ENCODE measurements around the gene GABRB1.

Gene GABRB1

DNA sequence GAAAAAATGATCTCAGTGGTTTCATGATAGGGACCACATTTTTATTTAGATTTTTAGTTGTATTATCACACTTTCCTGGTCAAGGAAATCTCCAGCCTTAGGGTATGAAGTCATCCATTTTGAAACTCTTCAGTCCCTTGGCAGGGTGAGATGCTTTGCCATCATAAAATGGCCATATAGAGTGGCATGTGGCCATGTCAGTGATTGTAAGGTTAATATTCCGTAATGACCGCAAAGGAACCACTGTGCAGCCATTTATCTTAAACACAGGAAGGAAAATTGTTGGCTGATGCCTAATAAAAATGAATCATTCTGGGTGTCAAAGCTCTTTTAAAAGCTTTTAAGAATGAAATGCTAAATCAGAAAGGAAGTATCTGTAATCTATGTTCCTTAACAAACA lies 396.6 kb downstream of the GABRB1 start:
- no peaks in the 10 kb centered on the region for H3K27me3 ChIP-seq
- no peaks in the 10 kb centered on the region for H3K4me1 ChIP-seq
- H4K20me1 ChIP-seq: no peaks in the 10 kb centered on the region
- H3K9ac ChIP-seq: no peak overlapping the region
- no peak for TF ChIP-seq Cebpa-rat (IDR thresholded peaks at IDR 0.05)
- no peak overlapping the region for H3K27ac ChIP-seq
- H3K9me3 ChIP-seq: no peaks in the 10 kb centered on the region
- no peak overlapping the region for H3K4me2 ChIP-seq
- no peak overlapping the region for H3K4me3 ChIP-seq
- no peaks in the 10 kb centered on the region for H3K36me3 ChIP-seq

DNA sequence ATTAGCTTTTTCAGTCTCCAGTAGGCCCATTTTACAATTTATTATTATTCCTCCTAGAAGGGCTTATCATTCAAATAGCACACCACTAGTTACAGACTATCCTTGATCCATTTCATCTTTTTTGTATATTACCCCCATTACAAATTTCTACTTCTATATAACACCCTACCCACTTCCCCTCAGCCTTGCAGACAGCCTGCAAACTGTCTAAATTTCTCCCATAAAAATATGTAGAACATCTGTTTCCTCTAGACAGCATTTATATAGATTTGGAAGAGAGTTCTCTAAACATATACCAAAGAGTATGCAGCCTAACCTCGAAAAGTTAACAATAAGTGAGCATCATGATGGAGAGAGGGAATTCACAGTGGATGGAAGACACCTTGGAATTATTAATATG lies 401.4 kb downstream of the GABRB1 start:
- Histone ChIP-seq H3K9ac (no peak overlapping the region), H3K9me3 (no peaks in the 10 kb centered on the region), H3K27ac (no peak overlapping the region), H4K20me1 (no peaks in the 10 kb centered on the region), H3K27me3 (no peaks in the 10 kb centered on the region), H3K4me1 (no peaks in the 10 kb centered on the region), H3K36me3 (no peaks in the 10 kb centered on the region), H3K4me2 (no peak overlapping the region), H3K4me3 (no peak overlapping the region)
- TF ChIP-seq Cebpa-rat (IDR thresholded peaks at IDR 0.05): no peak

DNA sequence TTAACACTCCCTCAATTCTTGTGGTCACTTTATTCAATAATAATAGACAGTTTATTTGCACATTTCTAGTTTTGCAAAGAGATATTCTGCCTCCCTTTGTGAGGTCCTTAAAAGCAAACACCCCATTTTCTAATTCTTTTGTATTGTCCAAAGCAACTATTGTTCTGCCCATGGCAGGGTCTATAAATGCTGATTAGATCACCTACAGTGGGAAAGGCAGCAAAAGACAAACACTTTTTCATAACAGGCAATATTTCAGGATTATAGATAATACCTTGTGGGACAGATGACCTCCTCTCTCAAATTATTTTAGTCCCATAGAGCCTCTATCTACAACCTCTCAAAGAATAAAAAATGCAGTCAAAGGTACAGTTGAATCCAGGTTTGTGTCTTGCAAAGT lies 403.6 kb downstream of the GABRB1 start:
- H3K4me1 ChIP-seq: no peaks in the 10 kb centered on the region
- H3K4me2 ChIP-seq: no peak overlapping the region
- no peak overlapping the region for H3K4me3 ChIP-seq
- no peaks in the 10 kb centered on the region for H4K20me1 ChIP-seq
- no peak overlapping the region for H3K27ac ChIP-seq
- no peak for TF ChIP-seq Cebpa-rat (IDR thresholded peaks at IDR 0.05)
- no peaks in the 10 kb centered on the region for H3K9me3 ChIP-seq
- no peaks in the 10 kb centered on the region for H3K36me3 ChIP-seq
- H3K27me3 ChIP-seq: no peaks in the 10 kb centered on the region
- H3K9ac ChIP-seq: no peak overlapping the region

DNA sequence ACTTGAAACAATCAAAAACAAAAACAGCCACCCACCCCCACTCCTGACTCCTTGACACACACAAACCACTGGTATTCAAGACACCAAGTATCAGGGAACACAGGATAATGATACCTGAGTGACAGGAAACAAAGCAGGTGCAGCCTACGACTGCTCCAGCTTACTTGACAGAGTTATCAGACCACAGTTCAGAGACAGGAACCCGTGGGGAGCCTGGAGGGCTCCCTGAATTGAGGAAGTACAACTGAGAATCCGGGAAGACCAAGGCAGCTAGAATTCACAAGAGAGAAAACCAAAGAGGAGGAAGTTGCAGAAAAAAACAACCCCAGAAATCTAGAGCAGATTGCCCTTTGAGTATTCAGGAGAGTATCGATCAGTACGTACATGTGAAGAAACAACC lies 411.6 kb downstream of the GABRB1 start:
- Histone ChIP-seq H3K4me1 (peaks cover 20% of the 10 kb centered on the region), H3K4me2 (peak overlapping the region; percentile 59), H4K20me1 (no peaks in the 10 kb centered on the region), H3K27me3 (no peaks in the 10 kb centered on the region), H3K4me3 (no peak overlapping the region), H3K36me3 (no peaks in the 10 kb centered on the region), H3K27ac (no peak overlapping the region), H3K9me3 (no peaks in the 10 kb centered on the region), H3K9ac (no peak overlapping the region)
- TF ChIP-seq Cebpa-rat (IDR thresholded peaks at IDR 0.05): no peak

DNA sequence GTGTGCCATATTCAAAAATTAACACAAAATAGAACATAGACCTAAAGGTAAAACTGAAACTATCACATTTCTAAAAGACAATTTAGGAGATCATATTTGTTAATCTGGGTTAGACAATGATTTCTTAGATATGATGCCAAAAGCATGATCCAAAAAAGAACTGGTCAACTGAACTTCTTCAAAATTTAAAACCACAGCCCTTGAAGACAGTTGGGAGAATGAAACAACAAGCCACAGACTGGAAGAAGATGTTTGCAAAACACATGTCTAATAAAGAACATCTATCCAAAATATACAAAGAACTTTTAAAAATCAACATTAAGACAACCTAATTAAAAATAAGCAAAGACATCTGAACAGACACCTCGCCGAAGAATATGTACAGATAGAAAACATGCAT lies 412.7 kb downstream of the GABRB1 start:
- Histone ChIP-seq H3K4me1 (peaks cover 20% of the 10 kb centered on the region), H4K20me1 (no peaks in the 10 kb centered on the region), H3K4me3 (no peak overlapping the region), H3K27me3 (no peaks in the 10 kb centered on the region), H3K9me3 (no peaks in the 10 kb centered on the region), H3K9ac (no peak overlapping the region), H3K27ac (no peak overlapping the region), H3K36me3 (no peaks in the 10 kb centered on the region), H3K4me2 (peak overlapping the region; percentile 59)
- TF ChIP-seq Cebpa-rat (IDR thresholded peaks at IDR 0.05): no peak

DNA sequence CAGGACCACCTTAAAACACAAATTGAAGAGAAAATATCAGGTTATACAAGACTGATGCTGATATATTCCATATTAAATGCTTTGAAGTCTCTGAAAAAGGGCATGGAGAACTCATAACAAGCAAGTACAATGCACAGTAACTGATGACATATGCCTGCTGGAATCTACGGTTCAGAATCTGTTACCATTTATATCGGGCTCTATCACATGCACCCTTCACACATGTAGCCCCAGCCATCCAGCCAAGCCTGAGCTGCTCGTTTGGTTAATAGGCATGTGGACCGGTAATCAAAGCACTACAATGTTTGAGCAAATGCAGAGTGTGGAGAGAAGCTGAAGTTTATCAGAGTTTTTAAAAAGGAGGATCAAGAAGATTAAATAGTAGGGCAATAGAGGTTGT lies 420.3 kb downstream of the GABRB1 start:
- Histone ChIP-seq H3K27ac (no peak overlapping the region), H3K9me3 (no peaks in the 10 kb centered on the region), H3K9ac (no peak overlapping the region), H3K36me3 (peaks cover 34% of the 10 kb centered on the region), H4K20me1 (no peaks in the 10 kb centered on the region), H3K4me3 (no peak overlapping the region), H3K4me1 (no peaks in the 10 kb centered on the region), H3K4me2 (no peak overlapping the region), H3K27me3 (no peaks in the 10 kb centered on the region)
- no peak for TF ChIP-seq Cebpa-rat (IDR thresholded peaks at IDR 0.05)

DNA sequence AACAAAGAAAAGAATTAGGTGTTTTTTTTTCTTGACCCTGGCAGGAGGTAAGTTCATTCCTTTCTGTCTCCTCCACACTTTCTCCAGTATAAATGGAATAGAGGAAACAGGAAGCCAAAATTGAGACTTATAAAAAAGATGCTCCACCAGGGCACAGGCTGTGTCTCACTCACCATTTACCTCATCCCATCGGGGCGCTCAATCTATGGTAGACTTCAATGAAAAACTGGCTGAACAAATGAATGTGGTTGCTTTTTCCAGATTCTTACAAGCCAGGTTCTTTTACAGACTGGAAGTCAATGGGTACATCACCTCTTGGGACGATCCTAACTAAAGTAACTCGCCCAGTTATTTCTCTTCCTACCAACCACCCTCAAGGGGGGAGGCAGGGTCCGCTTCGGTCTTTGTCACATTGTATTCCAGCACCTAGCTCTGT lies 431.4 kb downstream of the GABRB1 start:
- Histone ChIP-seq H3K27me3 (no peaks in the 10 kb centered on the region), H3K27ac (peak overlapping the region; percentile 89), H3K4me3 (peak overlapping the region; percentile 92), H3K36me3 (no peaks in the 10 kb centered on the region), H3K9ac (peak overlapping the region; percentile 85), H3K9me3 (no peaks in the 10 kb centered on the region), H3K4me2 (peak overlapping the region; percentile 92), H3K4me1 (peaks cover 30% of the 10 kb centered on the region), H4K20me1 (no peaks in the 10 kb centered on the region)
- TF ChIP-seq Cebpa-rat (IDR thresholded peaks at IDR 0.05): no peak

DNA sequence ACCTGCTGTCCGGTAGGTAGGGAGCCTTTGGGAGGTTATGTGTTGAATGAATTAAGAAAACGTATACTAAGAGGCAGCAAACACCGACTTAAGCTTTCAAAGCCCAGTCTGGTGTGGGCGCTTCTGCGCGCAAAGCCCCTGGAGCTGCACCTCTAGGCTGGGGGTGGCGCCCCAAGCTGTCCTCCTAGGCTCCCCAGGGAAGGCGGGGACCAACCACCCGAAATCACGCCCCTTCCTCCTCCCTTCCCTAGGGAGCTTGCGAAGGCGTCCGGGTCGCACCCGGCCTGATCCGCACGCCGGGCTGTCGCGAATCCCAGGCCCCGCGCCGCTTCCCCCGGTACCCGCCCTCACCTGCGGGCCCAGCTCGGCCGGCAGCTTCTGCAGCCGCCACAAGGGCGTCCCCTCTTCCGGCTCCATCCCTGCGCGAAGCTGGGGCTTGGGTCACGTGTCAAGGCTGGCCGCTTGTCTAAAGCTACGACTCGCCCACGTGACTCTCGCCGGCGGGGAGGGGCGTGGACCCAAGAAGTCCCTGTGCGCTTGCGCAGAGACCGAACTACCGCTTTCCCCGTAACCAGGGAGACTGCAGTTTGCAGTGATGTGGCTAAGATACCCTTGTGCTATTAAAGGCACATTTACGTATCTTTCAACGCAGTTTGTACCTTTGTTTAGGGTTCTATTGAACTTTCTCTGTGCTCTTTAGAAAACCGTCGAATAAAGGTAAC lies 432.0 kb downstream of the GABRB1 start, which contains the start of gene COMMD8:
Gene COMMD8, minus strand, starts transcription at position 468 of the 722 bp plus-strand sequence. Its CDS starts 51 bp downstream, at position 417.
- Histone ChIP-seq H3K36me3 (no peaks in the 10 kb centered on the region), H3K4me2 (peak within 1 kb of the TSS; percentile 92), H4K20me1 (no peaks in the 10 kb centered on the region), H3K4me1 (peaks cover 30% of the 10 kb centered on the region), H3K27me3 (no peaks in the 10 kb centered on the region), H3K9me3 (no peaks in the 10 kb centered on the region), H3K9ac (peak within 1 kb of the TSS; percentile 85), H3K4me3 (peak within 1 kb of the TSS; percentile 92), H3K27ac (peak within 1 kb of the TSS; percentile 89)
- no peak for TF ChIP-seq Cebpa-rat (IDR thresholded peaks at IDR 0.05)

DNA sequence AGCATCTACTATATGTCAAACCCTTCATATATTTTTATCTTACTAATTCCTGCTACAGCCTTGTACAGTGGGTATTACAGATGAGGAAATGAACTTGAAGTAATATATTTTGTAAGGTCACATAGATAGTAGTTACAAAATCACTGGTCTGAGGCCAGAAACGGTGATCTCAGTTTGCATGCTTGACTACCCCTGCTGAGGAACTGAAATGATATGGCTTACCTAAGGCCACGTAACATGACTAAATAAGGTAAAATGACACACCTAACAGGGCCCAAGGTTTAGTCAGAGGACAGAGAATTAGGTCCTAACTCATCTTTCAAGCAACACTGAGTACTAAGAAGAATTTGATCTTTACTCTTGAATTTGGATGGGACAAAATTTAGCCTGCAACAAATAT lies 433.6 kb downstream of the GABRB1 start:
- Histone ChIP-seq H3K27ac (no peak overlapping the region), H3K9ac (no peak overlapping the region), H3K4me2 (peak overlapping the region; percentile 11; the same call in 1 of the 2 replicates)

DNA sequence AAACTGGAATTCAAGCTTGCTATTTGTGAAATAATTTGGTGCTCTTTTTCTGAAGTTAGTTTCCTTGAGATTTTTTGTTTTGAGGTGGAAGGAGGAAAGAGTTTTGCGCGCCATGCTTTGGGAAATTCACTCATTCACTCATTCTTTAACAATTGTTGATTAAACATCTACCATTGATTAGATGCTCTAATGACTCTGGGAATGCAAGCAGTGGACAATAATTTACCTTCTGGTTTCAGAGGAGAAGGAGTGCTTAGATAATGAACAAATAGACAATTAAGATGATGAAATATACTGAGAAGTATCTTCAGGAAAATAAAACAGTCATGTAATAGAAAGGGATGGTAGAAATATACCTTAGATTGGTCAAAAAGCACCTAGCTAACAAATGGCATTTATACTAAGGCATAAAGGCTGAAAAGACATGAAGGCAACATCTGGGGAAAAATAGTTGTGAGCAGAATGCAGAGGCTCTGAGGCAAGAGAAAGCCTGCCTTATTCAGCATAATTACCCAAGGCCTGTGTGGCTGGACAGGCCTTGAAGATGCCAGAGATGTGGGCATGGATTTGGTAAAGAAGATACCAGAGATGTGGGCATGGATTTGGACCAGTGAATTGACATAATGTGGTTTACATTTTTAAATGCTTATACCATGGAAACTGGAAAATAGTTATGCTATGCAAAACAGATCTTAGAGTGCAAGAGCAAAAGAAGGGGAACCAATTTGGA lies 434.9 kb downstream of the GABRB1 start:
- Histone ChIP-seq H3K36me3 (no peaks in the 10 kb centered on the region), H4K20me1 (no peaks in the 10 kb centered on the region), H3K27me3 (no peaks in the 10 kb centered on the region), H3K4me2 (no peak overlapping the region), H3K9ac (no peak overlapping the region), H3K4me3 (no peak overlapping the region), H3K27ac (no peak overlapping the region), H3K9me3 (no peaks in the 10 kb centered on the region), H3K4me1 (peaks cover 30% of the 10 kb centered on the region)
- TF ChIP-seq Cebpa-rat (IDR thresholded peaks at IDR 0.05): no peak

More for the DNA sequence above, 433.6 kb downstream of the GABRB1 start:
- H3K9me3 ChIP-seq: no peaks in the 10 kb centered on the region
- no peaks in the 10 kb centered on the region for H3K27me3 ChIP-seq
- no peaks in the 10 kb centered on the region for H4K20me1 ChIP-seq
- no peaks in the 10 kb centered on the region for H3K36me3 ChIP-seq
- peaks cover 30% of the 10 kb centered on the region for H3K4me1 ChIP-seq
- H3K4me3 ChIP-seq: no peak overlapping the region
- TF ChIP-seq Cebpa-rat (IDR thresholded peaks at IDR 0.05): no peak
